ENCODE results near the gene CENPV.
A peak's percentile ranks its signal among the peaks of the same experiment; 100 is the strongest.
"Not testable (repeated sequence)": the region's sequence is repeated elsewhere in the genome, so short reads cannot be mapped to it uniquely, and the experiment has no call there.

The CENPV gene

GRCh38 chr17:16306211-16306610 lies 47.1 kb downstream of the CENPV start:
- DNase-seq, result no peak

GRCh38 chr17:16304830-16305229 lies 48.4 kb downstream of the CENPV start:
- peak; percentile 3 for DNase-seq

GRCh38 chr17:16302856-16303255 lies 50.4 kb downstream of the CENPV start:
- DNase-seq, result no peak

GRCh38 chr17:16301963-16302855 lies 51.1 kb downstream of the CENPV start:
- no peak for DNase-seq

GRCh38 chr17:16300554-16300953 lies 52.7 kb downstream of the CENPV start:
- DNase-seq, result no peak

- no peak for DNase-seq
Measured at GRCh38 chr17:16298140-16298662, 55.1 kb downstream of the CENPV start.

GRCh38 chr17:16297367-16298139 lies 55.7 kb downstream of the CENPV start:
- DNase-seq, result no peak

GRCh38 chr17:16296072-16296471 lies 57.2 kb downstream of the CENPV start:
- DNase-seq, result not testable (repeated sequence)

GRCh38 chr17:16294560-16294959 lies 58.7 kb downstream of the CENPV start:
- DNase-seq, result no peak

- no peak for DNase-seq
Measured at GRCh38 chr17:16293931-16294330, 59.3 kb downstream of the CENPV start.
